ENCODE measurements around the gene HYI. TPM values are rescaled to one million over a fixed set of nuclear protein-coding genes. Genes with fewer than 3 reads are reported as not detected.

Gene HYI
- polyA plus RNA-seq, 1 donor from 2014 or later: 14.8 TPM

DNA sequence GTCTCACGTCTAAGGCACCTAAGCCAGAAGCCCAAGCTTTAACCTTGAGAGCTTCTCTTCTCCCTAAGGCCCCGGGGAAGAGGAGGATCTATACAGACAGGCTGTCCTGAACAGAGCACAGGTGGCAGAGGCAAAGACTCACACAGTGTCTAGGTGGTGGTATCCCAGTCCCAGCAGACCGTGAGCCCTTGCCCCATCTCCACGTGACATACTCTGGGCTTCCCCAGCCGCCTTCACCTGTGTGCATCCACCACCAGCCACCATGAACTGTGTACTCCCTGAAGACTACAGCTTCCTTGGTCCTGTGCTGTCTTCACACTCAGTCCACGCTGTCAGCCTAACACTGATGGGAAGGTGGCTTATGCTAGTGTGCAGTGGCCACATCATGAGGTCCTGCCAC lies 32.3 kb downstream of the HYI start:
- Histone ChIP-seq H3K4me3 (ENCODE audit: low read length) (no peak overlapping the region), H3F3A (ENCODE audit: insufficient read depth, low read length, poor library complexity, severe bottlenecking) (no peaks in the 10 kb centered on the region), H3K9ac (ENCODE audit: low read length) (no peak overlapping the region), H3K79me2 (replicated peaks; ENCODE audit: insufficient read depth, low read length) (no peaks in the 10 kb centered on the region), H3K27me3 (ENCODE audit: insufficient read depth, low read depth, low read length) (no peaks in the 10 kb centered on the region), H3K4me2 (ENCODE audit: low read length) (no peak overlapping the region), H3K27ac (ENCODE audit: low read length) (no peak overlapping the region), H3K9me2 (ENCODE audit: insufficient read depth, low read length) (no peaks in the 10 kb centered on the region), H4K20me1 (ENCODE audit: insufficient read depth) (no peaks in the 10 kb centered on the region), H3K9me3 (ENCODE audit: low read length) (no peaks in the 10 kb centered on the region), H2AFZ (ENCODE audit: low read depth, low read length) (no peak overlapping the region), H3K36me3 (ENCODE audit: insufficient read depth, low read length) (no peaks in the 10 kb centered on the region)
- no peak for TF ChIP-seq TAF1 (IDR thresholded peaks at IDR 0.05; ENCODE audit: low read depth)
- TF ChIP-seq, protein P1, sequence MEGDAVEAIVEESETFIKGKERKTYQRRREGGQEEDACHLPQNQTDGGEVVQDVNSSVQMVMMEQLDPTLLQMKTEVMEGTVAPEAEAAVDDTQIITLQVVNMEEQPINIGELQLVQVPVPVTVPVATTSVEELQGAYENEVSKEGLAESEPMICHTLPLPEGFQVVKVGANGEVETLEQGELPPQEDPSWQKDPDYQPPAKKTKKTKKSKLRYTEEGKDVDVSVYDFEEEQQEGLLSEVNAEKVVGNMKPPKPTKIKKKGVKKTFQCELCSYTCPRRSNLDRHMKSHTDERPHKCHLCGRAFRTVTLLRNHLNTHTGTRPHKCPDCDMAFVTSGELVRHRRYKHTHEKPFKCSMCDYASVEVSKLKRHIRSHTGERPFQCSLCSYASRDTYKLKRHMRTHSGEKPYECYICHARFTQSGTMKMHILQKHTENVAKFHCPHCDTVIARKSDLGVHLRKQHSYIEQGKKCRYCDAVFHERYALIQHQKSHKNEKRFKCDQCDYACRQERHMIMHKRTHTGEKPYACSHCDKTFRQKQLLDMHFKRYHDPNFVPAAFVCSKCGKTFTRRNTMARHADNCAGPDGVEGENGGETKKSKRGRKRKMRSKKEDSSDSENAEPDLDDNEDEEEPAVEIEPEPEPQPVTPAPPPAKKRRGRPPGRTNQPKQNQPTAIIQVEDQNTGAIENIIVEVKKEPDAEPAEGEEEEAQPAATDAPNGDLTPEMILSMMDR (IDR thresholded peaks at IDR 0.05; ENCODE audit: poor library complexity, severe bottlenecking): no peak

DNA sequence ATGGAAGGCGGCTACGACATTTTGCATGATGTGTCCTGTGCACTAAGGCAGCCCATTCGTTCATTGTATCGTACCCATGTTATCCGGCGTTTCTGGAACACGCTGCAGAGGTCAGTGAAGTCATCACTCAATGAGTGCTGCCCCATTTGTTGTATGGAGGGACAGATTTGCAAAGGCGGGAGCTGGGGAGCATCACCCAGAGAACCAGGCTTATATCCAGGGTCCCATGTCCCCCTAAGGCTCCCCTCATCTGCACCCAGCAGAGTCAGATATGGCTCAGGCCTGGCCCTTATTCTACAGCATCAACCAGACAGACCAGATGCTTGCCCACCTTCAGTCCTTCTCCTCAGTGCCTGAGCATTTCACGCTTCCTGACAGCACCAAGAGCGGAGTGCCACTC lies 32.9 kb downstream of the HYI start:
- Histone ChIP-seq H3K4me2 (ENCODE audit: low read length) (no peak overlapping the region), H3K36me3 (ENCODE audit: insufficient read depth, low read length) (no peaks in the 10 kb centered on the region), H3K27me3 (ENCODE audit: insufficient read depth, low read depth, low read length) (no peaks in the 10 kb centered on the region), H3F3A (ENCODE audit: insufficient read depth, low read length, poor library complexity, severe bottlenecking) (no peaks in the 10 kb centered on the region), H3K9ac (ENCODE audit: low read length) (no peak overlapping the region), H3K9me2 (ENCODE audit: insufficient read depth, low read length) (no peaks in the 10 kb centered on the region), H3K79me2 (replicated peaks; ENCODE audit: insufficient read depth, low read length) (no peaks in the 10 kb centered on the region), H3K4me3 (ENCODE audit: low read length) (no peak overlapping the region), H3K27ac (ENCODE audit: low read length) (no peak overlapping the region), H3K9me3 (ENCODE audit: low read length) (no peaks in the 10 kb centered on the region), H4K20me1 (ENCODE audit: insufficient read depth) (no peaks in the 10 kb centered on the region), H2AFZ (ENCODE audit: low read depth, low read length) (no peak overlapping the region)
- no peak for TF ChIP-seq EZH2 (IDR thresholded peaks at IDR 0.05; ENCODE audit: borderline replicate concordance, insufficient read depth, low read length, poor library complexity, severe bottlenecking)
- no peak for TF ChIP-seq TAF1 (IDR thresholded peaks at IDR 0.05; ENCODE audit: low read depth)
- no peak for TF ChIP-seq EP300 (conservative IDR thresholded peaks at IDR 0.05; ENCODE audit: poor library complexity, severe bottlenecking)
- no peak for TF ChIP-seq POLR2AphosphoS5 (IDR thresholded peaks at IDR 0.05)
- TF ChIP-seq SMC3 (conservative IDR thresholded peaks at IDR 0.05; ENCODE audit: poor library complexity): no peak
- no peak for TF ChIP-seq RAD21 (conservative IDR thresholded peaks at IDR 0.05)
- TF ChIP-seq, protein P1 (IDR thresholded peaks at IDR 0.05; ENCODE audit: poor library complexity, severe bottlenecking): no peak

DNA sequence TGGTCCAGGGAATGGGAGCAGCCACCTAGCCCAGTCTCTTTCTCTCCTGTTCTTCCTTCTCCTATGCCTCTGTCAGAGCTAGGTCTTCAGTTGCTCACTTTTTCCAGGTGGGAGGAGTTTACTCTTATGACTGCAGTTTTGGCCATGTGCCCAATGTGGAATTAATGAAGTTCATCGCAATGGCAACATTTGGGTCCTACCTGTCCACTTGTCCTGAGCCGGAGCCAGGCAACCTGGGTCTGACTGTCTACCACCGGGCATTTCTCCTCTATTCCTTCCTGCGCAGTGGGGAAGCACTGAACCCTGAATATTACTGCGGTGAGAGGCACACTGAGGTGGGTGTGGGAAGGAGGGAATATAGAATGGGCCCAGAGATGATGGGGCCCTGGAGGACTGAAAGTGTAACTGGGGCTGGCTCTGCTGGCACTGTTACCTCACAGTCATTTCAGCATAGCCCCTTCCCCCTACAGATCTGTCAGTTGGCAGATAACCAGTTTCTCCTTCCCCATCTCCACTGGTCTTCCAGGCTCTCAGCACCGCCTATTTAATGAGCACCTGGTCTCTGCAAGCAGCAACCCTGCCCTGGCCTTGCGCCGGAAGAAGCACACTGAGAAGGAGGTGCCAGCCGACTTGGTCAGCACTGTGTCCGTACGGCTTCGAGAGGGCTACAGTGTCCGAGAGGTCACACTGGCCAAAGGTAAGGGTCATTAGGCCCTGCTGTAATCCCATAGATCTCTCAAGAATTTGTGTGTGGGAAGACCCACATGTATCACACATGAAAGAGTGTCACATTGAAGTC lies 33.9 kb downstream of the HYI start:
- no peaks in the 10 kb centered on the region for H3K36me3 ChIP-seq (ENCODE audit: insufficient read depth, low read length)
- H3K27ac ChIP-seq (ENCODE audit: low read length): no peak overlapping the region
- no peaks in the 10 kb centered on the region for H3K9me3 ChIP-seq (ENCODE audit: low read length)
- no peak overlapping the region for H3K4me2 ChIP-seq (ENCODE audit: low read length)
- H3K9me2 ChIP-seq (ENCODE audit: insufficient read depth, low read length): no peaks in the 10 kb centered on the region
- H3K27me3 ChIP-seq (ENCODE audit: insufficient read depth, low read depth, low read length): no peaks in the 10 kb centered on the region
- no peak overlapping the region for H3K4me3 ChIP-seq (ENCODE audit: low read length)
- no peak for TF ChIP-seq SMC3 (conservative IDR thresholded peaks at IDR 0.05; ENCODE audit: poor library complexity)
- TF ChIP-seq EZH2 (IDR thresholded peaks at IDR 0.05; ENCODE audit: borderline replicate concordance, insufficient read depth, low read length, poor library complexity, severe bottlenecking): no peak
- TF ChIP-seq POLR2AphosphoS5 (IDR thresholded peaks at IDR 0.05): no peak
- TF ChIP-seq, protein P1 (IDR thresholded peaks at IDR 0.05; ENCODE audit: poor library complexity, severe bottlenecking): no peak
- TF ChIP-seq TAF1 (IDR thresholded peaks at IDR 0.05; ENCODE audit: low read depth): no peak
- no peak for TF ChIP-seq MXI1 (conservative IDR thresholded peaks at IDR 0.05; ENCODE audit: poor library complexity, severe bottlenecking)
- TF ChIP-seq, protein P2, sequence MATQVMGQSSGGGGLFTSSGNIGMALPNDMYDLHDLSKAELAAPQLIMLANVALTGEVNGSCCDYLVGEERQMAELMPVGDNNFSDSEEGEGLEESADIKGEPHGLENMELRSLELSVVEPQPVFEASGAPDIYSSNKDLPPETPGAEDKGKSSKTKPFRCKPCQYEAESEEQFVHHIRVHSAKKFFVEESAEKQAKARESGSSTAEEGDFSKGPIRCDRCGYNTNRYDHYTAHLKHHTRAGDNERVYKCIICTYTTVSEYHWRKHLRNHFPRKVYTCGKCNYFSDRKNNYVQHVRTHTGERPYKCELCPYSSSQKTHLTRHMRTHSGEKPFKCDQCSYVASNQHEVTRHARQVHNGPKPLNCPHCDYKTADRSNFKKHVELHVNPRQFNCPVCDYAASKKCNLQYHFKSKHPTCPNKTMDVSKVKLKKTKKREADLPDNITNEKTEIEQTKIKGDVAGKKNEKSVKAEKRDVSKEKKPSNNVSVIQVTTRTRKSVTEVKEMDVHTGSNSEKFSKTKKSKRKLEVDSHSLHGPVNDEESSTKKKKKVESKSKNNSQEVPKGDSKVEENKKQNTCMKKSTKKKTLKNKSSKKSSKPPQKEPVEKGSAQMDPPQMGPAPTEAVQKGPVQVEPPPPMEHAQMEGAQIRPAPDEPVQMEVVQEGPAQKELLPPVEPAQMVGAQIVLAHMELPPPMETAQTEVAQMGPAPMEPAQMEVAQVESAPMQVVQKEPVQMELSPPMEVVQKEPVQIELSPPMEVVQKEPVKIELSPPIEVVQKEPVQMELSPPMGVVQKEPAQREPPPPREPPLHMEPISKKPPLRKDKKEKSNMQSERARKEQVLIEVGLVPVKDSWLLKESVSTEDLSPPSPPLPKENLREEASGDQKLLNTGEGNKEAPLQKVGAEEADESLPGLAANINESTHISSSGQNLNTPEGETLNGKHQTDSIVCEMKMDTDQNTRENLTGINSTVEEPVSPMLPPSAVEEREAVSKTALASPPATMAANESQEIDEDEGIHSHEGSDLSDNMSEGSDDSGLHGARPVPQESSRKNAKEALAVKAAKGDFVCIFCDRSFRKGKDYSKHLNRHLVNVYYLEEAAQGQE (IDR thresholded peaks at IDR 0.05; ENCODE audit: borderline replicate concordance): no peak
- TF ChIP-seq RAD21 (conservative IDR thresholded peaks at IDR 0.05): no peak
- no peak for TF ChIP-seq EP300 (conservative IDR thresholded peaks at IDR 0.05; ENCODE audit: poor library complexity, severe bottlenecking)
- H3F3A ChIP-seq (ENCODE audit: insufficient read depth, low read length, poor library complexity, severe bottlenecking): no peaks in the 10 kb centered on the region
- H4K20me1 ChIP-seq (ENCODE audit: insufficient read depth): no peaks in the 10 kb centered on the region
- no peak overlapping the region for H3K9ac ChIP-seq (ENCODE audit: low read length)
- no peaks in the 10 kb centered on the region for H3K79me2 ChIP-seq (replicated peaks; ENCODE audit: insufficient read depth, low read length)
- H2AFZ ChIP-seq (ENCODE audit: low read depth, low read length): no peak overlapping the region
